Pancreas (tissue), 10 donors: Measurements from ENCODE around the gene FANCC. TPM values are rescaled to one million over a fixed set of nuclear protein-coding genes. Genes with fewer than 3 reads are reported as not detected.

Experiments used
- ATAC-seq, 4 donors: fragments of 200-7000 bp; cut with Tn5 transposase; one replicate each; pipeline versions ENCODE4 v1.8.0 to v1.9.1; 2020; ENCODE audit warnings: mild to moderate bottlenecking in 4 of 4, moderate library complexity in 4 of 4
- DNase-seq, 6 donors: peaks; one replicate each; pipeline ENCODE4 v3.0.0-alpha.2; 2020
- FAIRE-seq: peaks from 2 replicates; lab custom pipeline; 2012; peaks lifted over from hg19 to GRCh38; lab: Jason Lieb, UNC
- H3K27ac ChIP-seq, 4 donors: fragments of 200-600 bp; sonication (generic); 1 replicate in 3 of 4; 2 replicates in 1 of 4; pipeline versions ENCODE4 v1.5.0 to v1.8.0; 2020
- H3K27me3 ChIP-seq, 4 donors: fragments of 200-600 bp; one replicate each; pipeline ENCODE4 v1.8.0; 2021
- H3K36me3 ChIP-seq, 3 donors: fragments of 200-600 bp; sonication (generic) in 1 of 3; one replicate each; pipeline versions ENCODE4 v1.5.0 to v1.8.0; 2020 to 2021
- H3K4me1 ChIP-seq, 3 donors: fragments of 200-600 bp; one replicate each; pipeline ENCODE4 v1.8.0; 2021
- H3K4me3 ChIP-seq, 4 donors: fragments of 200-600 bp; sonication (generic) in 2 of 4; one replicate each; pipeline versions ENCODE4 v1.5.0 to v1.8.0; 2020 to 2021
- H3K9me3 ChIP-seq, 4 donors: fragments of 200-600 bp; one replicate each; pipeline ENCODE4 v1.8.0; 2021
- WGBS, 2 donors: extraction: QIAGEN DNeasy Blood & Tissue Kit; methylation state at CpG; one replicate each; pipeline ENCODE4 v1.1.7; 2013; 5-methylcytosine and 5-hydroxymethylcytosine counted together
- intact Hi-C, 3 donors: fragments of 100-400 bp; cut with DNase I; formaldehyde crosslinking; loops; one replicate each; pipeline versions ENCODE4 v1.11.1 to v1.14.2; 2022
- polyA plus RNA-seq, 2 donors: library from polyadenylated mRNA; stranded (reverse); fragments of 200-250 nt; gene quantifications; one replicate each; pipeline ENCODE4 v1.2.3, GENCODE V29; 2013
- total RNA-seq, 6 donors: library from RNA; stranded (reverse); fragmentation: NEBNext Ultra II Directional in 4 of 6; extraction: Animal tissue kit (Norgen Biotek cat#: 25700) in 4 of 6; gene quantifications; one replicate each; pipeline versions ENCODE4 v1.2.1 to v1.2.4, GENCODE V29; 2021 to 2023
- TF ChIP-seq, protein P1 (sequence below), 4 donors: fragments of 200-600 bp; sonication (generic) in 3 of 4; IDR thresholded peaks; one replicate each; pipeline versions ENCODE4 v1.5.0 to v1.8.0; 2021; ENCODE audit warnings: antibody characterized with exemption in 4 of 4
- donor health status: healthy with polysubstance abuse.
- donor health status: DM: no; HTN: no; CAD: no; lungs with moderate emphysema.
- donor health status: DM: no; HTN: no; CAD: no.
- donor health status: control.
- donor health status: control.
- donor health status: Bipolar disorder and iron deficiency.
- donor health status: DM: yes; HTN: yes; CAD: no.
- donor health status: DM: no; HTN: no; CAD: no.
- donor health status: DM: no; HTN: no; CAD: no.
- donor health status: DM: yes; HTN: yes; CAD: no.

Gene FANCC
- total and polyA plus RNA-seq, 8 donors: 3.8 to 9.9 (median 4.6) TPM

DNA sequence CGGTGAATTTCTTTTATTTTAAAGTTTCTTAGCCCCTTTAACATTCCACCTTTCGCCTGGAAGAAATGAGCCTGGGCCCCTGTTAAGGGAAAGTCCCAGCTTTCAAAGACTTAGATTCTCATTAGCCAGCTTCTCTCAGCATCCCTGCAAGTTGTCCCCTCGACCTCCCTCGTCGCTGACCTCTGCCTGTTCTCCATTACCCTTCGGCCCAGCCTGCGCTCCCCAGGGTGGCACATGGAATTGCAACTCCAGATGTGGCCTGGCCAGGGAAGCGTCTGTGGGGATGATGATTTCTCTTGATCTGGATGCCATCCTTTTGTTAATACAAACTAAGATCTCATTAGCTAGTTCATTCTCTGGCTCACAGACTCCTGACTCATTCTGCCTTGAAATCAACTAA, 43.4 kb upstream of the FANCC start:
- 83 to 87% methylated on average over 8 of the region's 8 CpGs for WGBS, 2 donors
- DNase-seq: no peak
- no peak for FAIRE-seq
- no peaks in the 10 kb centered on the region for H3K9me3 ChIP-seq
- intact Hi-C loops: no loop called here
- TF ChIP-seq, protein P1, sequence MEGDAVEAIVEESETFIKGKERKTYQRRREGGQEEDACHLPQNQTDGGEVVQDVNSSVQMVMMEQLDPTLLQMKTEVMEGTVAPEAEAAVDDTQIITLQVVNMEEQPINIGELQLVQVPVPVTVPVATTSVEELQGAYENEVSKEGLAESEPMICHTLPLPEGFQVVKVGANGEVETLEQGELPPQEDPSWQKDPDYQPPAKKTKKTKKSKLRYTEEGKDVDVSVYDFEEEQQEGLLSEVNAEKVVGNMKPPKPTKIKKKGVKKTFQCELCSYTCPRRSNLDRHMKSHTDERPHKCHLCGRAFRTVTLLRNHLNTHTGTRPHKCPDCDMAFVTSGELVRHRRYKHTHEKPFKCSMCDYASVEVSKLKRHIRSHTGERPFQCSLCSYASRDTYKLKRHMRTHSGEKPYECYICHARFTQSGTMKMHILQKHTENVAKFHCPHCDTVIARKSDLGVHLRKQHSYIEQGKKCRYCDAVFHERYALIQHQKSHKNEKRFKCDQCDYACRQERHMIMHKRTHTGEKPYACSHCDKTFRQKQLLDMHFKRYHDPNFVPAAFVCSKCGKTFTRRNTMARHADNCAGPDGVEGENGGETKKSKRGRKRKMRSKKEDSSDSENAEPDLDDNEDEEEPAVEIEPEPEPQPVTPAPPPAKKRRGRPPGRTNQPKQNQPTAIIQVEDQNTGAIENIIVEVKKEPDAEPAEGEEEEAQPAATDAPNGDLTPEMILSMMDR (IDR thresholded peaks at IDR 0.05): no peak
- no peak overlapping the region for H3K4me3 ChIP-seq
- no peak overlapping the region for H3K27ac ChIP-seq
- no peaks in the 10 kb centered on the region for H3K36me3 ChIP-seq
- ATAC-seq: no peak
- H3K27me3 ChIP-seq: no peaks in the 10 kb centered on the region
- H3K4me1 ChIP-seq: peaks cover 0 to 6% (median 5%) of the 10 kb centered on the region in 3 donors

DNA sequence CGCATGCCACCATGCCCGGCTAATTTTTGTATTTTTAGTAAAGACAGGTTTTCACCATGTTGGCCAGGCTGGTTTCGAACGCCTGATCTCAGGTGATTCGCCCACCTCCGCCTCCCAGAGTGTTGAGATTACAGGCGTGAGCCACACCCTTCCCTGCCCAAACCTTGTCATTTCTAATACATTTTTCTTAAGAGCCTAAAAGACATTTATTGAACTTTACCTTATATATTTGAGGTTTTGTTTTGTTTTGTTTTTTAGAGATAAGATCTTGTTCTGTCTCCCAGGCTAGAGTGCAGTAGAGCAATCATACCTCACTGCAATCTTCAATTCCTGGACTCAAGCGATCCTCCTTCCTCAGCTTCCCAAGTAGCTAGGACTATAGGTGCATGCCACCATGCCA, 39.8 kb upstream of the FANCC start:
- Histone ChIP-seq H3K4me3 (no peak overlapping the region), H3K9me3 (no peaks in the 10 kb centered on the region), H3K27me3 (no peaks in the 10 kb centered on the region), H3K36me3 (no peaks in the 10 kb centered on the region), H3K4me1 (no peaks in the 10 kb centered on the region), H3K27ac (no peak overlapping the region)
- DNase-seq (no peak), ATAC-seq (no peak), FAIRE-seq (no peak)
- TF ChIP-seq, protein P1 (IDR thresholded peaks at IDR 0.05): no peak
- intact Hi-C loops: no loop called here
- WGBS, 2 donors: 92 to 97% methylated on average over 8 of the region's 8 CpGs

DNA sequence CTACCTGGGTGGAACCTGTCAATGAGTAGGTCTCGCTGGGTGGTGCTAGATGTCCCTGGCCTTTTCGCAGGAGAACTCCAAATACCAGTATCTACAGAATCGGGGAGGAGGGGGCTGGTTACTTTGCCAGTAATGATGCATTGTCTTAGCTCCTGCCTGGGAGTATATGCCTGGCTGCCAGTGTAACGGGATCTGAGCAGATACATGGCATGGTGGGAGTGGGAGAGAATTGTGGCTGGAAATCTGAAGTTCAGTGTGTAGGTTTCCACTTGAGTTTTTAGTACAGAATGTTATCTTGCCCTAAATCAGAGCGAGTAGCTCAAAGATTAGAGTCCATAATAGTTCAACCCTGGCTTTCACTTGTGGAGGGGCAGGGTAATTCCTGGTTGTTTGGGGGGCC, 38.0 kb upstream of the FANCC start:
- Histone ChIP-seq H3K4me1 (no peaks in the 10 kb centered on the region), H3K27ac (no peak overlapping the region), H3K36me3 (no peaks in the 10 kb centered on the region), H3K9me3 (no peaks in the 10 kb centered on the region), H3K4me3 (no peak overlapping the region), H3K27me3 (no peaks in the 10 kb centered on the region)
- ATAC-seq (no peak), DNase-seq (no peak), FAIRE-seq (no peak)
- intact Hi-C loops: no loop called here
- WGBS, 2 donors: 77 to 83% methylated on average over 5 of the region's 5 CpGs
- TF ChIP-seq, protein P1 (IDR thresholded peaks at IDR 0.05): no peak

DNA sequence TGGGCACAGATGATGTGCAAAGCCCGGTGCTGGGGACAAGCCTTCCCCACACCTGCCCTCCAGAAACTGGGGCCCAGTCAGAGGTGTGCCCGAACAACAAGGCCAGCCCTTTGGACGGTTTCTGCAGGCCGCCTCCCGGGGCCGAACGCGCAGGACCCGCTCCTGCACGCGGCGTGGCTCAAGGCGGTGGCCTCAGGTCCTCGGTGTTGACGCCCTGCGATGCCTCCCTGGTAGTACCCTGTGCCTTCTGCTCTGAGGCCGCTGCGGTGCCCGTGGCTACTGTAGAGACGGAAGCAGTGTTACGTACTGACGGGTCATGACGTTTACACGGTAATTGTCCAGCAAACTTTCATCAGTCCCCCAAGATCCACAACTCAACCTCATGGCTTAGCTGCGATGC, 33.5 kb upstream of the FANCC start:
- no peak for FAIRE-seq
- Histone ChIP-seq H3K27ac (no peak overlapping the region), H3K36me3 (no peaks in the 10 kb centered on the region), H3K9me3 (no peaks in the 10 kb centered on the region), H3K4me1 (peaks cover 0 to 7% (median 0%) of the 10 kb centered on the region in 3 donors), H3K4me3 (no peak overlapping the region), H3K27me3 (no peaks in the 10 kb centered on the region)
- 93 to 96% methylated on average over 25 of the region's 25 CpGs for WGBS, 2 donors
- no peak for ATAC-seq
- intact Hi-C loops: no loop called here
- no peak for DNase-seq
- TF ChIP-seq, protein P1 (IDR thresholded peaks at IDR 0.05): no peak

DNA sequence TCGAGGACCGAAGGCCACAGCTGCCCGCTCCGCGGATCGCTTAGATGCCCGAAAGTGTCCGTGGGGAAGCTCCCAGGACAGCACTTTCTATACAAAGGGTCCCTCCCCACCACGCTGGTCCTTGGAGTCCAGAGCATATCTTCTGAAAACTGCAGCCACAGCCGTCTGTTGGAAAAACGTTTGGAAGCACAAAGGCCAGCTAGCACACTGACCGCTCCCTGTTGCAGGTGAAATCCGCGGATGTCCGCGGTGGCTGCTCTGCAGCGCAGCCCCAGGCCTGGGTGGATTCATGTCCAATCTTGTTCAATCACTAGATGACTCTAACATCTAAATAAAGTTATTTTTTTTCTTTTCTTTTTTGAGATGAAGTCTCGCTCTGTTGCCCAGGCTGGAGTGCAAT, 32.8 kb upstream of the FANCC start:
- 66 to 67% methylated on average over 18 of the region's 18 CpGs for WGBS, 2 donors
- intact Hi-C loops: no loop called here
- Histone ChIP-seq H3K9me3 (no peaks in the 10 kb centered on the region), H3K27ac (no peak overlapping the region), H3K4me3 (no peak overlapping the region), H3K4me1 (peaks cover 0 to 7% (median 0%) of the 10 kb centered on the region in 3 donors), H3K27me3 (no peaks in the 10 kb centered on the region), H3K36me3 (no peaks in the 10 kb centered on the region)
- FAIRE-seq (no peak), DNase-seq (no peak), ATAC-seq (no peak)
- TF ChIP-seq, protein P1 (IDR thresholded peaks at IDR 0.05): no peak
